HUES6 (cell line): ENCODE results near the gene ERG.

Source experiments
- H3K27ac ChIP-seq: 2 replicates; pipeline ENCODE4 v1.7.0; 2013; ENCODE audit warnings: low read depth, mild to moderate bottlenecking, low read length, inconsistent platforms
- H3K27me3 ChIP-seq: 2 replicates; pipeline ENCODE4 v1.6.1; 2013; ENCODE audit warnings: low read length; ENCODE audit not compliant: control insufficient read depth, insufficient read depth
- H3K36me3 ChIP-seq: 2 replicates; pipeline ENCODE4 v1.6.1; 2013; ENCODE audit warnings: low read length; ENCODE audit not compliant: control insufficient read depth, insufficient read depth
- H3K4me1 ChIP-seq: 2 replicates; pipeline ENCODE4 v1.6.1; 2013; ENCODE audit warnings: low read length; ENCODE audit not compliant: control insufficient read depth, insufficient read depth
- H3K4me3 ChIP-seq: 2 replicates; pipeline ENCODE4 v1.5.1; 2013; ENCODE audit warnings: low read depth, low read length
- H3K9ac ChIP-seq: one replicate; pipeline ENCODE4 v1.6.1; 2013; ENCODE audit warnings: mild to moderate bottlenecking, low read length
- H3K9me3 ChIP-seq: 2 replicates; pipeline ENCODE4 v1.6.1; 2013; ENCODE audit warnings: low read depth, low read length; ENCODE audit not compliant: control insufficient read depth, insufficient read depth

The ERG gene

DNA sequence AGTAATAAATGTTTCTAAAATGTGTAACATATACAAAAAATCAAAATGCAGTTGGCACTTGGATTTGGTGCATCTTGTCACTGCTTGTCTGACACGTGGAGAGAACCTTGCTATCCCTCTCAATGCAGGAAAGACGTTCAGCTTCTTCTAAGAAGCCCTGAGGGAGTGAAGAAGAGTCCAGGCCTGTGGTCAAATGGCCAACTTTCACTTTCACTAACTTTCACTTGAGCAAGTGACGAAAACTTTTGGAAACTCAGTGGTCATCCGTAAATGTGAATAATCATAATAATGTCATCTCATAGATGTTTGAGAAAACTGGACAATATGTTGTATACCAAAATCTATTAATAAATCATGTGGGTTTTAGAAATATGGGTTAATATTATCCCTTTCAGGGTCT is 61.9 kb downstream of the ERG start:
- Histone ChIP-seq H3K27ac (no peak overlapping the region), H3K36me3 (no peaks in the 10 kb centered on the region), H3K9ac (no peak overlapping the region), H3K9me3 (no peaks in the 10 kb centered on the region; the same call in 1 of the 2 replicates), H3K4me3 (no peak overlapping the region), H3K27me3 (no peaks in the 10 kb centered on the region), H3K4me1 (peaks cover 3% of the 10 kb centered on the region; the same call in 1 of the 2 replicates)

DNA sequence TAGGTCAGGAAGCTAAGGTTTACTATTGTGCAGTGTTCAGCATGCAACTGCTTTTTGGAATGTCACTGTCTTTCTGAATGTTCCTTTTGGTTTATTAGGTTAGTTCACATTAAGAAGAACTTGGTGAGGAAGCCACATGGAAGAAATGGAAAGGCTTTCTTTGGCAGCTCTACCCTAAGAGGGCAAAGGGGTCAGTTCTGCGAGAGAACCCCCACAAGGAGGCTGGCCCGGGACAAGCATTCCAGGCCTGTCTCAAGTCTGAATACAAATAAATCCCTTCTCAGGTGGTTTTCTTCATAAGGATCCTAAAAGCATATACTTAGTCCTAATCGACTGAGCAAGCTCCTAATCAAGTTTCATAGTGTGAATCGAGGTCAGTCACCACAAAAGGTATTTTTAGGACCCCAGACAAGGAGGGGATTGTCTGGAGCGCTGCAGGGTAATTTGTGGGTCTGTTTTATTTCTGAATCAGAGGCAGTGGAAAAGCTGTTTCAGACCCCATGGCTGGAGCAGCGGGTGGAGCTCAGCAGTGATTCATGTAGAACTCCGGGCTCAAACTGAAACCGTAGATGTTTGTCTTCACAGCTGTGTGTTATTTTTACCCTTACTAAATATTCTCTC is 63.3 kb downstream of the ERG start:
- no peak overlapping the region for H3K4me3 ChIP-seq
- no peak overlapping the region for H3K9ac ChIP-seq
- H3K9me3 ChIP-seq = no peaks in the 10 kb centered on the region; the same call in 1 of the 2 replicates
- no peak overlapping the region for H3K27ac ChIP-seq
- no peaks in the 10 kb centered on the region for H3K4me1 ChIP-seq
- no peaks in the 10 kb centered on the region for H3K27me3 ChIP-seq
- H3K36me3 ChIP-seq = no peaks in the 10 kb centered on the region

GRCh38 chr21:38433471-38433870 is 64.8 kb downstream of the ERG start:
- Histone ChIP-seq H3K9ac (no peak overlapping the region), H3K4me1 (no peaks in the 10 kb centered on the region), H3K9me3 (no peaks in the 10 kb centered on the region; the same call in 1 of the 2 replicates), H3K27me3 (no peaks in the 10 kb centered on the region), H3K4me3 (no peak overlapping the region), H3K27ac (no peak overlapping the region), H3K36me3 (no peaks in the 10 kb centered on the region)

GRCh38 chr21:38430401-38430984 is 67.8 kb downstream of the ERG start:
- Histone ChIP-seq H3K4me1 (no peaks in the 10 kb centered on the region), H3K36me3 (no peaks in the 10 kb centered on the region), H3K27me3 (no peaks in the 10 kb centered on the region), H3K9me3 (no peaks in the 10 kb centered on the region), H3K9ac (no peak overlapping the region), H3K27ac (no peak overlapping the region), H3K4me3 (no peak overlapping the region)

- no peak overlapping the region for H3K27ac ChIP-seq
- H3K9me3 ChIP-seq = no peaks in the 10 kb centered on the region
- H3K27me3 ChIP-seq = no peaks in the 10 kb centered on the region
- no peaks in the 10 kb centered on the region for H3K4me1 ChIP-seq
- H3K9ac ChIP-seq = no peak overlapping the region
- H3K36me3 ChIP-seq = no peaks in the 10 kb centered on the region
- no peak overlapping the region for H3K4me3 ChIP-seq
Observed at GRCh38 chr21:38429011-38429410, 69.3 kb downstream of the ERG start.

- no peaks in the 10 kb centered on the region for H3K36me3 ChIP-seq
- no peak overlapping the region for H3K27ac ChIP-seq
- no peaks in the 10 kb centered on the region for H3K27me3 ChIP-seq
- H3K4me3 ChIP-seq = no peak overlapping the region
- H3K9ac ChIP-seq = no peak overlapping the region
- no peaks in the 10 kb centered on the region for H3K4me1 ChIP-seq
- H3K9me3 ChIP-seq = no peaks in the 10 kb centered on the region
Observed at GRCh38 chr21:38428211-38428610, 70.1 kb downstream of the ERG start.

GRCh38 chr21:38424305-38425019 is 73.8 kb downstream of the ERG start:
- no peaks in the 10 kb centered on the region for H3K9me3 ChIP-seq
- no peaks in the 10 kb centered on the region for H3K4me1 ChIP-seq
- H3K27me3 ChIP-seq = no peaks in the 10 kb centered on the region
- no peak overlapping the region for H3K27ac ChIP-seq
- H3K4me3 ChIP-seq = no peak overlapping the region
- H3K36me3 ChIP-seq = no peaks in the 10 kb centered on the region
- no peak overlapping the region for H3K9ac ChIP-seq

- H3K27me3 ChIP-seq = no peaks in the 10 kb centered on the region
- no peak overlapping the region for H3K27ac ChIP-seq
- no peaks in the 10 kb centered on the region for H3K9me3 ChIP-seq
- no peak overlapping the region for H3K9ac ChIP-seq
- H3K36me3 ChIP-seq = no peaks in the 10 kb centered on the region
- no peak overlapping the region for H3K4me3 ChIP-seq
- H3K4me1 ChIP-seq = no peaks in the 10 kb centered on the region
Observed at GRCh38 chr21:38422082-38422481, 76.2 kb downstream of the ERG start.

- no peaks in the 10 kb centered on the region for H3K9me3 ChIP-seq
- no peak overlapping the region for H3K9ac ChIP-seq
- H3K36me3 ChIP-seq = no peaks in the 10 kb centered on the region
- H3K27me3 ChIP-seq = no peaks in the 10 kb centered on the region
- no peaks in the 10 kb centered on the region for H3K4me1 ChIP-seq
- no peak overlapping the region for H3K4me3 ChIP-seq
- no peak overlapping the region for H3K27ac ChIP-seq
Observed at GRCh38 chr21:38420140-38420539, 78.1 kb downstream of the ERG start.

GRCh38 chr21:38417726-38418125 is 80.6 kb downstream of the ERG start:
- Histone ChIP-seq H3K9me3 (no peaks in the 10 kb centered on the region), H3K27me3 (no peaks in the 10 kb centered on the region), H3K9ac (no peak overlapping the region), H3K36me3 (no peaks in the 10 kb centered on the region), H3K4me1 (no peaks in the 10 kb centered on the region), H3K4me3 (no peak overlapping the region), H3K27ac (no peak overlapping the region)

GRCh38 chr21:38416791-38417190 is 81.5 kb downstream of the ERG start:
- no peaks in the 10 kb centered on the region for H3K9me3 ChIP-seq
- no peak overlapping the region for H3K4me3 ChIP-seq
- no peaks in the 10 kb centered on the region for H3K36me3 ChIP-seq
- H3K27ac ChIP-seq = no peak overlapping the region
- no peaks in the 10 kb centered on the region for H3K27me3 ChIP-seq
- H3K4me1 ChIP-seq = no peaks in the 10 kb centered on the region
- H3K9ac ChIP-seq = no peak overlapping the region
